ENCODE measurements around the gene CLDND1.

DNA sequence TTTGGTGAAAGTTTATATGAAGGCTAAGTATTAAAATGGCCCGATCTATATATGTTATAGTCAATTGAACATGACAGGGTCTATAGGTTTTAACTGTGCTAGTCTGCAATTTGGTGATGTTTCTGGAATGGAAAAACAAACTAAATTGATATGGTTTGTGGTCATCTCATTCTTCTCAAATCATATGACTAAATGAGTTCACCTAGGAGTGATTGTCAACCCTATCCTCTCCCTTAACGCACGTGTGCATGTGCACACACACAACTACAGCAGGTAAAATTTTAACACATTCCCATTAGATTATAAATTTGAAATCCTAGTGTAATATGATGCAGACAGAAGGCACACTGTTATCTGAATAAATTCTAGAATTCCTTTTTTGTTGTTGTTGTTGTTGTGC is 9.0 kb downstream of the CLDND1 start:
- TF ChIP-seq, protein P1, sequence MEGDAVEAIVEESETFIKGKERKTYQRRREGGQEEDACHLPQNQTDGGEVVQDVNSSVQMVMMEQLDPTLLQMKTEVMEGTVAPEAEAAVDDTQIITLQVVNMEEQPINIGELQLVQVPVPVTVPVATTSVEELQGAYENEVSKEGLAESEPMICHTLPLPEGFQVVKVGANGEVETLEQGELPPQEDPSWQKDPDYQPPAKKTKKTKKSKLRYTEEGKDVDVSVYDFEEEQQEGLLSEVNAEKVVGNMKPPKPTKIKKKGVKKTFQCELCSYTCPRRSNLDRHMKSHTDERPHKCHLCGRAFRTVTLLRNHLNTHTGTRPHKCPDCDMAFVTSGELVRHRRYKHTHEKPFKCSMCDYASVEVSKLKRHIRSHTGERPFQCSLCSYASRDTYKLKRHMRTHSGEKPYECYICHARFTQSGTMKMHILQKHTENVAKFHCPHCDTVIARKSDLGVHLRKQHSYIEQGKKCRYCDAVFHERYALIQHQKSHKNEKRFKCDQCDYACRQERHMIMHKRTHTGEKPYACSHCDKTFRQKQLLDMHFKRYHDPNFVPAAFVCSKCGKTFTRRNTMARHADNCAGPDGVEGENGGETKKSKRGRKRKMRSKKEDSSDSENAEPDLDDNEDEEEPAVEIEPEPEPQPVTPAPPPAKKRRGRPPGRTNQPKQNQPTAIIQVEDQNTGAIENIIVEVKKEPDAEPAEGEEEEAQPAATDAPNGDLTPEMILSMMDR (IDR thresholded peaks at IDR 0.05) = no peak
- TF ChIP-seq POLR2A (IDR thresholded peaks at IDR 0.05) = no peak
